ENCODE measurements around the gene AP5S1. TPM values are rescaled to one million over a fixed set of nuclear protein-coding genes. Genes with fewer than 3 reads are reported as not detected.

Gene AP5S1
- total and polyA plus RNA-seq, 9 of the 15 experiments (the other 6 are each of a cell fraction or from before 2014, with no cell fraction given): 2.6 to 8.8 (median 4.4) TPM

DNA sequence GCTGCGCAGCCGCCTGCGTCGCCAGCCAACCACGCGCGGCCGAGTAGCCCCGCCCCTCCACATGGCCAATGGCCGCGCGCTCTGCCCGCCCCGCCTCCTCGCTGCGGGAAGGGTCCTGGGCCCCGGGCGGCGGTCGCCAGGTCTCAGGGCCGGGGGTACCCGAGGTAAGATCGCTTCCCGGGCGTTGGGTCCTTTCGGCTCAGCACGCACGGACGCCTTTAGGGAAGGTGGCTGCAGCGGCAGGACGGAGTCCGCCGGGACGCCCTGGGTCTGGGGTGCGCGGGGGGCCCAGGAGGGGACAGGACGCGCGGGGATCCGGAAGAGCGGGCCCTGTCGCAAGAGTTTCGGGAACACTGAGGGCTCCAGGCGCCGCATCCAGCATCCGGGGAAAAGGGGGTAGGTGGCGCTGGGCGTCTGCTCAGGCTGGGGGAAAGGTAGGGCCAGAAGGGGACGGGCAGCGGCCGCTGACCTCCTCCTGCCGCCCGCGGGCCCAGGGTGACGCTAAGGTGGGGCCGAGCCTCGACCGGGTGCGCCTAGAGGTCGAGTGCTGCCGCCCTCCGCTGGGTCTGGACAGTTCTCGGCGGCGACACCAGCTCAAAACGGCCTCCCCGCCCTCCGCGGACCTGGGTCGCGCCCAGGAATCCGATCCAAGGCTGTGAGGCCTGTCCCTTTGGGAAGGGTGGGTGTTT lies 26.5 kb downstream of the AP5S1 start, which contains the start of gene MAVS:
MAVS (plus strand) TSS at position 95 of the 689 bp plus-strand sequence. CDS start 7,791 bp downstream, outside the sequence.
- Histone ChIP-seq H3K4me2 (ENCODE audit: insufficient read depth, low read length) (peak within 1 kb of the TSS; percentile 91), H3K9me3 (replicated peaks; ENCODE audit: control insufficient read depth, insufficient read depth, low read depth, low read length) (no peaks in the 10 kb centered on the region), H3K27ac (ENCODE audit: extremely low read depth, low read depth, low read length) (peak within 1 kb of the TSS; percentile 88), H4K20me1 (replicated peaks; ENCODE audit: control insufficient read depth, insufficient read depth, low read length) (no peaks in the 10 kb centered on the region), H2AFZ (ENCODE audit: low read depth, low read length) (peak within 1 kb of the TSS; percentile 68), H3K9ac (ENCODE audit: insufficient read depth in 1 of 2, low read depth in 2 of 2, low read length in 2 of 2) (peak within 1 kb of the TSS; percentile 85 to 96), H3K9me1 (ENCODE audit: control insufficient read depth, insufficient read depth, low read length) (no peaks in the 10 kb centered on the region), H3K4me3 (peak within 1 kb of the TSS; percentile 81), H3K36me3 (ENCODE audit: control insufficient read depth, insufficient read depth, low read length) (peaks cover 16% of the 10 kb centered on the region; the same call in 2 of the 3 replicates), H3K79me2 (ENCODE audit: control insufficient read depth, insufficient read depth, low read length) (peaks cover 28% of the 10 kb centered on the region), H3K27me3 (ENCODE audit: control insufficient read depth in 2 of 2, insufficient read depth in 2 of 2, low read length in 2 of 2) (no peaks in the 10 kb centered on the region), H3K4me1 (replicated peaks in 1 of 2; ENCODE audit: control insufficient read depth in 2 of 2, insufficient read depth in 2 of 2, low read length in 2 of 2) (peaks cover 33 to 44% of the 10 kb centered on the region in 2 experiments; a peak in 4 of 5 replicates)
- 0% methylated on average over 27 of the region's 72 CpGs for WGBS (ENCODE audit: insufficient coverage, low coverage, missing lambda C conversion rate)
- FAIRE-seq (peak; percentile 46), DNase-seq (ENCODE audit: extremely low read depth in 1 of 4, low spot score in 3 of 4) (peak; percentile 87 to 90 (median 88)), ATAC-seq (peak; percentile 94)
- intact Hi-C loops (cut with micrococcal nuclease): loop anchor here (2.0 to 5.0 kb wide), 2 partner anchors 26 to 60 kb away; partner anchors contain the start of genes AP5S1 and CENPB
- CTCF ChIA-PET (ENCODE audit: low intra/inter-chr PET ratio): no interaction called here
- POLR2A ChIA-PET: interaction anchor here (0.5 to 1.0 kb wide), 3 partner anchors 28 to 152 kb away, joined by 3 read pairs; no protein-coding TSS in a partner anchor
- no TSS peak for BruUV-seq (replicated peaks)
- in situ Hi-C loops (cut with MboI): no loop called here
- TF ChIP-seq, protein P1, sequence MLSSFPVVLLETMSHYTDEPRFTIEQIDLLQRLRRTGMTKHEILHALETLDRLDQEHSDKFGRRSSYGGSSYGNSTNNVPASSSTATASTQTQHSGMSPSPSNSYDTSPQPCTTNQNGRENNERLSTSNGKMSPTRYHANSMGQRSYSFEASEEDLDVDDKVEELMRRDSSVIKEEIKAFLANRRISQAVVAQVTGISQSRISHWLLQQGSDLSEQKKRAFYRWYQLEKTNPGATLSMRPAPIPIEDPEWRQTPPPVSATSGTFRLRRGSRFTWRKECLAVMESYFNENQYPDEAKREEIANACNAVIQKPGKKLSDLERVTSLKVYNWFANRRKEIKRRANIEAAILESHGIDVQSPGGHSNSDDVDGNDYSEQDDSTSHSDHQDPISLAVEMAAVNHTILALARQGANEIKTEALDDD (IDR thresholded peaks at IDR 0.05): no peak
- TF ChIP-seq CBX1 (IDR thresholded peaks at IDR 0.05; ENCODE audit: low read depth) (no peak), XRCC5 (IDR thresholded peaks at IDR 0.05; ENCODE audit: low read depth, low read length) (no peak), SPI1 (IDR thresholded peaks at IDR 0.05; ENCODE audit: borderline replicate concordance, low read depth, low read length) (no peak), PCBP2 (IDR thresholded peaks at IDR 0.05; ENCODE audit: low read depth, low read length, poor library complexity, severe bottlenecking) (no peak), ZNF431 (CRISPR knock-in tag; IDR thresholded peaks at IDR 0.05) (0 out of 2 replicates have a peak, but pooled peaks have one; percentile 25), CAMTA2 (CRISPR knock-in tag; conservative IDR thresholded peaks at IDR 0.05) (no peak), JUNB (CRISPR knock-in tag; conservative IDR thresholded peaks at IDR 0.05) (no peak), POU5F1 (IDR thresholded peaks at IDR 0.05; ENCODE audit: borderline replicate concordance, low read depth, low read length, partially characterized antibody) (no peak), MEF2D (tag; conservative IDR thresholded peaks at IDR 0.05; ENCODE audit: low read depth) (no peak), STAG1 (CRISPR knock-in tag; IDR thresholded peaks at IDR 0.05; ENCODE audit: borderline replicate concordance) (no peak), POLR2AphosphoS2 (IDR thresholded peaks at IDR 0.05; ENCODE audit: low read length) (no peak), SMARCA4 (IDR thresholded peaks at IDR 0.05) (no peak), BRF1 (IDR thresholded peaks at IDR 0.05; ENCODE audit: borderline replicate concordance, extremely low read depth, insufficient read length) (no peak), GABPB2 (CRISPR knock-in tag; conservative IDR thresholded peaks at IDR 0.05) (no peak), CBFB (CRISPR knock-in tag; IDR thresholded peaks at IDR 0.05) (no peak), JUND (IDR thresholded peaks at IDR 0.05; ENCODE audit: borderline replicate concordance, low read depth, low read length) (no peak), JUND (tag; IDR thresholded peaks at IDR 0.05; ENCODE audit: borderline replicate concordance, low read depth, low read length) (no peak), SP1 (CRISPR knock-in tag; IDR thresholded peaks at IDR 0.05) (peak; percentile 51)
- TF ChIP-seq, protein P2, sequence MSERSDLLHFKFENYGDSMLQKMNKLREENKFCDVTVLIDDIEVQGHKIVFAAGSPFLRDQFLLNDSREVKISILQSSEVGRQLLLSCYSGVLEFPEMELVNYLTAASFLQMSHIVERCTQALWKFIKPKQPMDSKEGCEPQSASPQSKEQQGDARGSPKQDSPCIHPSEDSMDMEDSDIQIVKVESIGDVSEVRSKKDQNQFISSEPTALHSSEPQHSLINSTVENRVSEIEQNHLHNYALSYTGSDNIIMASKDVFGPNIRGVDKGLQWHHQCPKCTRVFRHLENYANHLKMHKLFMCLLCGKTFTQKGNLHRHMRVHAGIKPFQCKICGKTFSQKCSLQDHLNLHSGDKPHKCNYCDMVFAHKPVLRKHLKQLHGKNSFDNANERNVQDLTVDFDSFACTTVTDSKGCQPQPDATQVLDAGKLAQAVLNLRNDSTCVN (CRISPR knock-in tag; IDR thresholded peaks at IDR 0.05): no peak

All from K562 (cell line).